ENCODE results near the gene ENPP5.

Gene ENPP5

GRCh38 chr6:46170357-46171289, at the start of gene ENPP5:
Gene ENPP5, minus strand, starts transcription at chr6:46170980. Its CDS starts 2,718 bp downstream, at chr6:46168262.
- peak; percentile 31 for DNase-seq (ENCODE audit: low read depth in 2 of 2)

GRCh38 chr6:46219661-46220060, 48.9 kb upstream of the ENPP5 start:
- DNase-seq (ENCODE audit: low read depth in 2 of 2), result no peak

GRCh38 chr6:46218457-46218856, 47.7 kb upstream of the ENPP5 start:
- DNase-seq (ENCODE audit: low read depth in 2 of 2), result no peak

GRCh38 chr6:46217671-46218131, 46.9 kb upstream of the ENPP5 start:
- no peak for DNase-seq (ENCODE audit: low read depth in 2 of 2)

GRCh38 chr6:46216879-46217278, 46.1 kb upstream of the ENPP5 start:
- no peak for DNase-seq (ENCODE audit: low read depth in 2 of 2)

- no peak for DNase-seq (ENCODE audit: low read depth in 2 of 2)
These were observed 45.0 kb upstream of the ENPP5 start for GRCh38 chr6:46215777-46216176.

GRCh38 chr6:46215213-46215612, 44.4 kb upstream of the ENPP5 start:
- no peak for DNase-seq (ENCODE audit: low read depth in 2 of 2)

- no peak for DNase-seq (ENCODE audit: low read depth in 2 of 2)
These were observed 41.1 kb upstream of the ENPP5 start for GRCh38 chr6:46211917-46212316.

GRCh38 chr6:46210294-46210693, 39.5 kb upstream of the ENPP5 start:
- no peak for DNase-seq (ENCODE audit: low read depth in 2 of 2)

GRCh38 chr6:46208303-46208702, 37.5 kb upstream of the ENPP5 start:
- DNase-seq (ENCODE audit: low read depth in 2 of 2), result no peak

GRCh38 chr6:46207174-46207573, 36.4 kb upstream of the ENPP5 start:
- no peak for DNase-seq (ENCODE audit: low read depth in 2 of 2)

GRCh38 chr6:46204880-46205650, 34.3 kb upstream of the ENPP5 start:
- no peak for DNase-seq (ENCODE audit: low read depth in 2 of 2)

GRCh38 chr6:46203391-46204177, 32.8 kb upstream of the ENPP5 start:
- no peak for DNase-seq (ENCODE audit: low read depth in 2 of 2)

GRCh38 chr6:46201702-46202101, 30.9 kb upstream of the ENPP5 start:
- no peak for DNase-seq (ENCODE audit: low read depth in 2 of 2)

GRCh38 chr6:46199387-46199786, 28.6 kb upstream of the ENPP5 start:
- no peak for DNase-seq (ENCODE audit: low read depth in 2 of 2)

- no peak for DNase-seq (ENCODE audit: low read depth in 2 of 2)
These were observed 21.2 kb upstream of the ENPP5 start for GRCh38 chr6:46191961-46192360.

- no peak for DNase-seq (ENCODE audit: low read depth in 2 of 2)
These were observed 20.1 kb upstream of the ENPP5 start for GRCh38 chr6:46190889-46191288.

GRCh38 chr6:46189726-46190125, 18.9 kb upstream of the ENPP5 start:
- no peak for DNase-seq (ENCODE audit: low read depth in 2 of 2)

- no peak for DNase-seq (ENCODE audit: low read depth in 2 of 2)
These were observed 15.8 kb upstream of the ENPP5 start for GRCh38 chr6:46186583-46186982.

GRCh38 chr6:46184114-46184513, 13.3 kb upstream of the ENPP5 start:
- DNase-seq (ENCODE audit: low read depth in 2 of 2), result no peak

- DNase-seq (ENCODE audit: low read depth in 2 of 2), result no peak
These were observed 5.2 kb upstream of the ENPP5 start for GRCh38 chr6:46175976-46176375.

- no peak for DNase-seq (ENCODE audit: low read depth in 2 of 2)
These were observed 4.7 kb upstream of the ENPP5 start for GRCh38 chr6:46175446-46175845.

Data from activated CD4-positive, alpha-beta T cell treated with anti-CD3 and anti-CD28 coated beads for 24 hours (primary cell).